ENCODE results near the gene NWD2. TPM values are rescaled to one million over a fixed set of nuclear protein-coding genes. Genes with fewer than 3 reads are reported as not detected.
A peak's percentile ranks its signal among the peaks of the same experiment; 100 is the strongest.
"Not testable (repeated sequence)": the region's sequence is repeated elsewhere in the genome, so short reads cannot be mapped to it uniquely, and the experiment has no call there.

NWD2 gene
- total RNA-seq, 1 experiment from 2014 or later = not detected

DNA sequence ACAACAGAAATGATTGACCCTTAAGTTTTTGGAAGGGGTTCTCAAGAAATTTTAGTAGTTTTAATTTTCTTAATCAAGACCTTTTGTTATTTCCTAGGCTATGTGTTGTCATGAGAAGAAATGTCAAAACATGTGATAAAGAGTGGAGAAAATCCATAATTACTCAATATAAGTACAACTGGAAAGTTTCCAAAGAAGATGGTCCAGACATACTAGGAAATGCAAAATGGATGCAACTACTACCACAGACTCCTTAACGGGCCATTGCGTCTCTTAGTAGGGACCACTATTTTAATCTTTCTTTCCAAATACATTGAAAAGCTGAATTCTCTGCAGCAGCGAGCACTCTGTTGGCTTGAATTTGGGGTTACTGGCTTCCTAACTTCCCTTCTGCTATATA lies 148.8 kb downstream of the NWD2 start:
- DNase-seq (ENCODE audit: low read depth) = no peak

DNA sequence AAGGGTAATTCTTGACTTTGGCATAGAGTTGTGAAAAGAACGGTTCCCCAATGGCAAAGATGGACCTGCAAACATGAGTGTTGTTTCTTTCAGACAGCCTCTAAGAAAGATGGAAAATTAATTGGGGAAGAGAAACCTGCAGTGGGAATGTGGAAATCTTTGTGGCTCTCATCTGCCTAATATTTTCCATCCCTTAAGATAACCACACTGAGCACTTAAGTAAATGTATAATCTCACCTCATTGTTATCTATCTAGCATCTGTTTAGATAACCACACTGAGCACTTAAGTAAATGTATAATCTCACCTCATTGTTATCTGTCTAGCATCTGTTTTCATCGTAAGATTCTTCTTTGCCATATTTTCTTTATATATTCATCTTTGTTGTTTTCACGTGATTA lies 149.3 kb downstream of the NWD2 start:
- no peak for DNase-seq (ENCODE audit: low read depth)

DNA sequence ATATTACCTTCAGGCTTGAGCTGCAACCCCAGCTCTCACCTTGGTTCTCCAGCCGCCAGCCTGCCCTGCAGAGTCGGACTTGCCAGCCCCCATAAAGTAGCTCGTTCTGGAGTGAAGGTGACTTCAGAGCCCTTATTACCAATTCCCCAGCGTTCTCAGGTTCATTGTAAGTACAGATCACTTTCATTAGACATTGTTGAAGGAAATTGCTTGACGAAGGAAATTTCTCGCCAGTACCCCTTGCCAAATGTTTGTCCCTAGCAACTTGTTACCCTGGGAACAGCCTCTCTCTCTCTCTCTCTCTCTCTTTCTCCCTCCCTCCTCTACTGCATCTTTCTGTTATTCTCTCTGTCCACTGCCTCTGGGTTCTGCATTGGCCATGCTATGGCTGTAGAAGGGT lies 153.0 kb downstream of the NWD2 start:
- DNase-seq (ENCODE audit: low read depth) = no peak

DNA sequence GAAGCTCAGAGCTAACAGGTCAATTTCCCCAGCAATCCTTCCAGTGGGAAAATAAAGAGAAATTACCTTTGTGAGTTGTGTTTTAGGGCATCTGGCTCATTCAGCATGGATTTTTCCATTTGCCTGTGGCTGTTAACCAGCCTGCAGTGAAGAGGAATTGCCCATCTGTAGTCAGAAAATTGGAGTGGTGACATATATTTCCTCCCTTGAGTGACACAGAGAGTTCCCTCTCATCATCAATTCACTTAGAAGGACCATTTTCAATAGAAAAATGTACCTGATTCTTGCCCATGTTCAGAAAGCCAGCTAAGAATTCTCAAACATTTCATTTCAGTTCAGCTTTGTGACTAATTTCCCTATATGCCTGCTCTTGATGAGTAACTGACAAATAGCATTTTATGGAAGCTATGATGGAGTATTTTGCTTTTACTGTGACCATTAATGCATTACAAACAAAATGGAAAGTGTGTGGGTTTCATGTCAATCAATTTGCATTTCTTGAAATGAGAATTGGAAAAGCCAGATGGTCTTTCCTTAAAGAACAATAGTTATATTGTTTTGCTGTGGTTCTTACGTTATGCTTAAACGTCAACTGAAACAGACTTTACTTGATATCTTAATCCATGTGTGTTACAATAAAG lies 155.8 kb downstream of the NWD2 start:
- no peak for DNase-seq (ENCODE audit: low read depth)

DNA sequence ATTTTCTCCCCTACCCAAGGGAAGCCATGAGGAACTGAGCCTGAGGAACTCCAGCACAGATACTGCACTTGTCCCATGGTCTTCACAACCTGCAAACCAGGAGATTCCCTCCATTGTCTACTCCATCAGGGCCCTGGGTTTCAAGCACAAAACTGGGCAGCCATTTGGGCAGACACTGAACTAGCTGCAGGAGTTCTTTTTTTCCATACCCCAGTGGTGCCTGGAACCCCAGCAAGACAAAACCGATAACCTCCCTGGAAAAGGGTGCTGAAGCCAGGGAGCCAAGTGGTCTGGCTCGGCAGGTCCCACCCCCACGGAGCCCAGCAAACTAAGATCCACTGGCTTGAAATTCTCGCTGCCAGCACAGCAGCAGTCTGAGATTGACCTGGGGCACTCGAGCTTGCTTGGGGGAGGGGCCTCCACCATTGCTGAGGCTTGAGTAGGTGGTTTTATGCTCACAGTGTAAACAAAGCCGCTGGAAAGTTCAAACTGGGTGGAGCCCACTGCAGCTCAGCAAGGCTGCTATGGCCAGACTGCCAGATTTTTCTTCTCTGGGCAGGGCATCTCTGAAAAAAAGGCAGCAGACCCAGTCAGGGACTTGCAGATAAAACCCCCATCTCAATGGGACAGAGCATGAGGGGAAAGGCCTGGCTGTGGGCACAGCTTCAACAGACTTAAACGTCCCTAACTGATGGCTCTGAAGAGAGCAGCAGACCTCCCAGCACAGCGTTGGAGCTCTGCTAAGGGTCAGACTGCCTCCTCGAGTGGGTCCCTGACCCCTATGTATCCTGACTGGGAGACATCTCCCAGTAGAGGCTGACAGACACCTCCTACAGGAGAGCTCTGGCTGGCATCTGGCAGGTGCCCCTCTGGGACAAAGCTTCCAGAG lies 163.6 kb downstream of the NWD2 start:
- not testable (repeated sequence) for DNase-seq (ENCODE audit: low read depth)

DNA sequence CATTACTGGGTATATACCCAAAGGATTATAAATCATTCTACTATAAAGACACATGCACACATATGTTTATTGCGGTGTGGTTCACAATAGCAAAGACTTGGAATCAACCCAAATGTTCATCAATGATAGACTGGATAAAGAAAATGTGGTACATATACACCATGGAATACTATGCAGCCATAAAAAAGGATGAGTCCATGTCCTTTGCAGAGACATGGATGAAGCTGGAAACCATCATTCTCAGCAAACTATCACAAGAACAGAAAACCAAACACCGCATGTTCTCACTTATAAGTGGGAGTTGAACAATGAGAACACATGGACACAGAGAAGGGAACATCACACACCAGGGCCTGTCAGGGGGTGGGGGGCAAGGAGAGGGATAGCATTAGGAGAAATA lies 169.1 kb downstream of the NWD2 start:
- not testable (repeated sequence) for DNase-seq (ENCODE audit: low read depth)

DNA sequence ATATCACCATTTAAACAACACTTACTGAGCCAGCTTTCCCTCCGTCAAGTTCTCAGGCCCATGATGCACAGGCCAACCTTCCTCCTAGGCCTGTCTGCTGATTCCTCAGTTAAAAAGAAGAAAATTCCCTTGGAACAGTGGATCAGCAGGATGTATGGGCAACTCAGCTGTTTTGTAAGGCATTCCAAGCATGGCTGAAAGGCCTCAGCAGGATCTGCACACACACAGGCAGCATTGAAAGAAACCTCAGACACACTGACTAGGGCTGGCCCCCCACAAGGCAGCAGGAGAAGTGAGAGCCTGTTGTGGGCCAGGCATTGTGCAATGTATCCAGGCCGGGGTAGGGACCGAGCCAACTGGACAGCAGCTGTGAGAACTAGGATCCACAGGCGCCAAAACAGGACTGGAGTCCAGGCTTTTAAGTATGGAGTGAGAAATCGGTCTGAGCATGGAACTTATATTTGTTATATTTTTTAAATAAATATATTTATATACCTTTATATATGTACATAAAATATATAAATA lies 171.4 kb downstream of the NWD2 start:
- peak; percentile 5 for DNase-seq (ENCODE audit: low read depth)

DNA sequence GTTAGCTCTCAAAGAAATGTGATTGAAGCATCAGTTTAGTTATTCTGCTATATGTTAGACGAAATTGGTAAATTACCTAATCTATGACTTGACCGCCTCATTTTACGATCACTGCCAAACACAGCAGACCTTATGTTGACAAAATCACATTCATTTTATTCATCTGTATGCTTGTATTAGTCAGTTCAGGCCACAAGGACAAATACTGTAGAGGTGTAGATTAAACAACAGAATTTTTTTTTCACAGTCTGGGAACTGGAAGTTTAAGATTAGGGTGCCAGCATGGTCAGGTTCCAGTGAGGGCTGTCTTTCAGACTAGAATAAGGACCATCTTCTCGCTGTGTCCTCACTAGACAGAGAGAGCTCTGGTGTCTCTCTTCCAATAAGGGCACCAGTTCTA lies 177.1 kb downstream of the NWD2 start:
- no peak for DNase-seq (ENCODE audit: low read depth)

DNA sequence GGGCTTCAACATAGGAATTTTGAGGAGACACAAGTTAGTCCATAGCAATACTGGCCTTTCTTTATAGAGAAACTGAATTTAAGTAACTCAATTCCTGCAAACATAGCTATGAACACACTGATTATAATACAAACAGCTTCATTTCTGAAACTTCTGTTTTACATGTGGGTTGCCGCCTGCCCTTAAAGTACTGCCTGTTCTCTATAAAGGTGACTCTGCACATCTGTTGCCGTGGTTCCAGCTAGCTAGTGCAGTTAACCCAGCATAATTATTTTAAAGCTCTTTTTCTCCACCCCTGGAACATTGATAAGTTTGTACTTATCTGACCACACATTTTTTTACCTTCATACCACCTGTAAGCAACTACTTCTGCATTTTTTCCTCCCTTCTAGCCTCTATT lies 177.6 kb downstream of the NWD2 start:
- no peak for DNase-seq (ENCODE audit: low read depth)

DNA sequence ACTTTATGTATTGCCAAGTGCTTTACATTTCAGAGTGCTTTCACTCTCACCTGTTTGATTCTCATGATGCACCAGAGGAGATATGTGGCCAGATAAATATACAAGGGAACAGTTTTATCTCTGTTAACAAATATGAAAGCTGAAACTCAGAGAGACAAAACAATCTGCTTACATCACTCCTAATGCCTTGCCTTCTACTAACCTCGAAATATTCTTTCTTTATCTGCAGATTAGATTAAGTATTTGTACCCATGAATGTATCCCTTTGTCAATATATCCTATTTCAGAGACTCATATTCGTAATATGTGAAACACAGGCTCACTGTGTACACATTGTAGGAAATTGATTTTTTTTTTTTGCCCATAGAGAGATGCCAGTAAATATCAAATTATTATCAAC lies 178.1 kb downstream of the NWD2 start:
- DNase-seq (ENCODE audit: low read depth) = no peak

DNA sequence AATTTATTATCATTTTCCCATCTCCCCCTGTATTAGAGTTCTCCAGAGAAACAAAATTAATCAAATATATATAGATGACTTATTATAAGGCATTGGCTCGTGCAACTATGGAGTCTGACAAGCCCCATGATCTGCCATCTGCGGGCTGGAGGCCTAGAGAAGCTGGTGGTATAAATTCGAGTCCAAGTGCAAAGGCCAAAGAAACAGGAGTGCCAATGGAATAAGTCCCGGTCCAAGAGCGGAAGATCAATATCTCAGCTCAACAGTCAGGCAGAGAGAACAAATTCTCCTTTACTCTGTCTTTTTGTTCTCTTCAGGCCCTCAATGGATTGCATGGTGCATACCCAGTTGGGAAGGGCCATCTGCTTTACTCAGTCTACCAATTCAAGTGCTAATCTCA lies 178.8 kb downstream of the NWD2 start:
- no peak for DNase-seq (ENCODE audit: low read depth)

DNA sequence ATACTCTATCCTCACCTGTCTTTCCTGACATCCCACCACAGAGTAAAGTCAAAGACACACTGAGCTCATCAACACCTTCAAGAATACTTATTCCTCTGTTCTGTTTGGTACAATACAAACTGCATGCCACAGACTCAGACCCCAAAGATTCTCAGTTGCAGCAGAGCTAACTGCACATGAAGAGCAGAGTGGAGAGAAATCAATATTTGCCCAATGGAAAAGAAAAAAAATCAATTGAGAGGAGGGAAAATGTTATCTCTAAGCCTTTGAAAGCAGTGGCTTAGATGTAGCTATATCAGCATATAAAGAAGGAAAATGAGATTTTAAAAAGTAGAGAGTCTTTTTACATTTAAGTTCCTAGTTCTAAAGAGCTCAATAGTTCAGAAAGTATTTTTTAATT lies 180.2 kb downstream of the NWD2 start:
- DNase-seq (ENCODE audit: low read depth) = no peak

DNA sequence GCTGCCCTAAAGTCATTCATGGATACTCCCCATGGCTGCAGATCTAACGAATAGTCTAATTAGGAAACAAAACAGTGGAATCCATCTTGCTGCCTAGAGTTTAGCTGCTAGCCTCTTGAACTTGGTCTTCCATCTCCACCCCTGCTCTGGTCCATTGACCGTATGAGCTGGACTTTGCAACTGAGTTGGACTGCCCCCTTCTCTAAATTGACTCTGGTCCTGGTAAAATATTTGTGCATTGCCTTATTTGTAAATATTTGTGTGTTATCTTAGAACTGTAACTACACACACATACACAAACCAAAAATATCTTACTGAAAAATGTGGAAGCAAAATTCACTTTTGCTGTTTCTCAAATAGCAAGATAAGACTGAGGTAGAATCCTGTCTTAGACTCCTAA lies 181.3 kb downstream of the NWD2 start:
- DNase-seq (ENCODE audit: low read depth) = no peak

DNA sequence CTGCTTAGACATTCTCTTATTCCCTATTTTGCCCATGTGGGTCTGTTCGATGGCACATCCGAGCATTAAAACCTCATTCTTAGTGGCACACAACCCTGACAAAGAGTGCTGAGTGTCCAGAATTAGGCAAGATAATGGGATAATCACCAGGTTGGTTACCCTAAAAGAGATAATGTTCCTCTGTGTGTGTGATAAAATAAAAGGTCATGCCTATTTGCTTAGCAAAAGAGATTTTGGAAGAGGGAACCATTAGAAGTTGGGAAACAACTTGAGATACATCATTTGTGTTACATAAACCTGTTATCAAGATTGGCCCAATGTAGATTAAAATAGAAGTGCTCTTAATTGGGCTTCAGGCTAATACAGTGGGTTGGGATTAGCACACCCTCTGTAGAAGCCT lies 182.7 kb downstream of the NWD2 start:
- no peak for DNase-seq (ENCODE audit: low read depth)

DNA sequence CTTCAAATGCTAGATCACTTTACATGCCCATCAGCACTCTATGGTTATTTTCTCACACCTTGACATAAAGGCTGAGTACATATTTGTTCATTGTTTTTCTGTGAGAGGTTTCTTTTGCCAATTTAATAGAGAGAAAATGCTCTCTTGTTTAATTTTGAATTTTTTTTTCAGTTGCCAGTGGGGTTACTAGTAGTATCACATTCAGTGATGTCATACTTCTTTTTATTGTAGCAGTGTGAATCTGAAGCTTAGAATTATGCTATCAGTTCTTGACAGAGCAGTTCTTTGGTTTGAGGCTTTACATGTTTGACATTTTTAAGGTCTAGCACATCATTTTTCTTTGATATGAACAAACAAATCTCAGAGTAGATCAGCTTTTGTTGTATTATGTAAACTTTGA lies 185.4 kb downstream of the NWD2 start:
- DNase-seq (ENCODE audit: low read depth) = no peak

DNA sequence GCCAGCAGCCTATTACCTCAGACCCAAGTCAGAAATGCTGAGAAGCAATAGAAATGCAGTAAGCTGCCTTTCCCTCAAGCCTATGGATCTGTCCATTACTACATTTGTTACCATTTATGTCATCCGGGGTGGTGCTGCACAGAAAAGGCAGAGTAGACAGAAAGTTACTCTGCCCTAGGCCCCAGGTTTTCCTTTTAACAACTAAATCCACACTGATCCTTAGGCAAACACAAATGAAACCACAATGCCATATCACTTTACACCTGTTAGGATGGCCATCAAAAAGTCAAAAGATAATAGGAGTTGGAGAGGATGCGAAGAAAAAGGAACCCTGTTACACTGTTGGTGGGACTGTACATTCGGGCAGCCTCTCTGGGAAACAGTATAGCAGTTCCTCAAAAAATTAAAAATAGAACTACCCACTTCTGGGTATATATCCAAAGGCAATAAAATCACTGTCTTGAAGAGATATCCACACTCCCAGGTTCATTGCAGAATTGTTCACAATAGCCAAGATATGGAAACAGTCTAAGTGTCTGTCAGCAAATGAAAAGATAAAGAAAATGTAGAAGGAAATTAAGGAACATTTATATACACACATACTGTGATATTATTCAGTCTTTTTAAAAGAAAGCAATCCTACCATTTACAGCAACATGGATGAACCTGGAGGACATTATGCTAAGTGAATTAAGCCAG lies 186.3 kb downstream of the NWD2 start:
- DNase-seq (ENCODE audit: low read depth) = no peak

DNA sequence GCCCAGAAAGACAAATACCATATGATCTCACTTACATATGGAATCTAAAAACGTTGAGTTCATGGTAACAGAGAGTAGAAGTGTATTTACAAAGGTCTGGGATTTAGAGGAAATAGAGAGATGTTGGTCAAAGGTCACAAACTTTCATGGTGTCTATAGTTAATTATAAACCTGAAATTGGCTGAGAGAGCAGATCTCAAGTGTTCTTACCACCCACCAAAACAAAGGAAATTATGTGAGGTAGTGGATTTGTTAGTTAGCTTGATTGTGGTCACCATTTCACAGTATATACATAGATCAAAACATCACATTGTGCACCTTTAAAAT lies 186.8 kb downstream of the NWD2 start:
- no peak for DNase-seq (ENCODE audit: low read depth)

DNA sequence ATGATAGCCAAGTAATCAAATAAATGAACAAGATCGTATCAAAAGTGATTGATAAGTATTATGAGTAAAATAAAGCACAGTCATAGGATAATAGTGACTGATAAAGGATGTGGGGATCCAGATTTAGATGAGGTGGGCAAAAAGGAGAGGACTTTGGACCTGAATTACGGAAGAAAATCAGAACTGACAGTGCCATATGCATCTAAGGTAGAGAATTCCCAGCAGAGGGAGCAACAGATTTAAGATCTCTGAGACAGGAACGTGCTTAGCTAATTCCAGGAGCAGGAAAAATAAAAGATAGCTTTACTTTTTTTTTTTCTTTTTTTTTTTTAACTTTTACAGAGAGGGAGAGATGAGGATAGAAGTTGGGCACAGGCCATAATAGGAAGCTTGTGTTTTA lies 189.9 kb downstream of the NWD2 start:
- DNase-seq (ENCODE audit: low read depth) = peak; percentile 23

DNA sequence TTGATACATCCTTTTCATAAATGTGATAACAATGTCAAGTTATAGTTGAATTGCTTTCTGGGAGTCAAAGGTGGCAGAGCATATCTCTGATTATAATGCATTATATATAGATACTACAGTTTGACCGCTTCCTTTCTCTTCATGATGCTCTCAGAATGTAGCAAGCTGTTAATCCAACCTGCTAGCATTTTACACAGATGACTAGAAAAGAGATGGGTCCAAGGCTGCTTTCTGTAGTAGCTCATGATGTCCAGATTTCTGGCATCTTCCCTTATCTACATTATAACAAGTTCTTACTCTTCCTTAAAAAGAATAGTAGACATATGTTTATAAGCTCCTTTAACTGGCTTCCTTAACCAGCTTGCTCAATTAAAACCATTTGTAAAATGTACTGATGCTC lies 192.0 kb downstream of the NWD2 start:
- no peak for DNase-seq (ENCODE audit: low read depth)

DNA sequence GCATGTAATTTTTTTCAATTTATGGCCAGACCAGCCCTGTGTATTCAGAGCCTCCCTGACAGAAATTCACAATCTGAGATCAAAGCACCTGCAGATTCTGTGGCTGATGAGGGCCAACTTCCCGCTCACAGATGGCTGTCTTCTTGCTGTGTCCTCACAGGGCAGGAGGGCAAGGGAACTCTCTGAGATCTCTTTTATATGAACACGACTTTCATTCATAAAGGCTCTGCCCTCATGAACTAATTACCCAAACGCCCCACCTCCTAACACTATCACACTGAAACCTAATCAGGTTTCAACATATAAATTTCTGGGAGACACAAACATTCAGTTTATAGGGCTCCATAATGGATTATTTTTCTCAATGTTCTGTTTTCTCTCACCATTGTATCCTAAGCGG lies 192.6 kb downstream of the NWD2 start:
- DNase-seq (ENCODE audit: low read depth) = no peak

DNA sequence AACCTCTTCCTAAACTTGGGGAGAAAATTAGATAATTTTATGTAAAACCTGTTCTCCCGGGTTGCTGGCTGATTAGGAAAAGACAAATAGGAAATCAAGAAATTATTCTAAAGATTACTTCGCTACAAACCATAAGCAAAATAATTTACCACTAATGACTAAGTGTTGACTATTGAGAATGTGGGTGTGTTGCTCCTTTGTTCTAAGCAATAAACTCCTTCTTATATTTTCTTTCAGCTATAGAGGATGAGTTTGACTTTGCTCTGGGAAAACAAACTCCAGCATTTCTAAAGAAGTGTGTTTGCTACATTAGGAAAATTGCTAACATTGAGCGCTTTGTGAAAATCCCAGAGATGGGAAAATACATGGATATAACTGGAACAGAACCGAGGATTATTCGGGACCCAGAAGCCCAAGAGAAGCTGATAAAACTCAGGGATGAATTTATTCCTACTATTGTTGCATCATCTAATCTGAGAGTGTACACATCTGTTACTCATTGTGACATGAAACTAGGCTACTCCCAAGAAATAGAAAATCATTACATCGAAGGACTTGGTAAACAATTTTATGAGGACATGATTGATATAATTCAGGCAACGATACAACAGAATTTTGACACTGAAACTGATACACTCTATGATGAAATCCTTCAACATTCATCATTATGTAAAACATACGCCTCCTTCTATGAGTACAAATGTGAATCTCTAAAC lies 194.2 kb downstream of the NWD2 start:
- DNase-seq (ENCODE audit: low read depth) = no peak

All from HT1080 (cell line).